Effector memory CD4-positive, alpha-beta T cell (primary cell): ENCODE measurements around the gene MUC5B.

Experiments used
- DNase-seq, 3 donors: peaks; one replicate each; pipeline ENCODE4 v3.0.0-alpha.2; 2020
- H3K27ac ChIP-seq: 2 replicates; pipeline ENCODE4 v1.7.0; 2013; ENCODE audit warnings: mild to moderate bottlenecking, low read length, moderate library complexity; ENCODE audit not compliant: insufficient read depth, poor library complexity, severe bottlenecking
- H3K27me3 ChIP-seq: replicated peaks from 2 replicates; pipeline ENCODE4 v1.7.0; 2013; ENCODE audit warnings: mild to moderate bottlenecking, low read length; ENCODE audit not compliant: insufficient read depth, control insufficient read depth, poor library complexity, severe bottlenecking
- H3K36me3 ChIP-seq: 2 replicates; pipeline ENCODE4 v1.7.0; 2013; ENCODE audit warnings: mild to moderate bottlenecking, low read length, moderate library complexity; ENCODE audit not compliant: control insufficient read depth, insufficient read depth
- H3K4me1 ChIP-seq: 2 replicates; pipeline ENCODE4 v1.7.0; 2013; ENCODE audit warnings: low read length, mild to moderate bottlenecking; ENCODE audit not compliant: control insufficient read depth, insufficient read depth, poor library complexity, severe bottlenecking
- H3K4me3 ChIP-seq: 2 replicates; pipeline ENCODE4 v1.7.0; 2013; ENCODE audit warnings: low read length, low read depth, mild to moderate bottlenecking; ENCODE audit not compliant: insufficient read depth, poor library complexity, severe bottlenecking
- H3K9me3 ChIP-seq: 2 replicates; pipeline ENCODE4 v1.7.0; 2013; ENCODE audit warnings: mild to moderate bottlenecking, low read length, moderate library complexity; ENCODE audit not compliant: control insufficient read depth

The MUC5B gene

GRCh38 chr11:1252371-1253102 lies 29.7 kb downstream of the MUC5B start:
- no peaks in the 10 kb centered on the region for H3K4me1 ChIP-seq
- no peaks in the 10 kb centered on the region for H3K9me3 ChIP-seq
- DNase-seq = no peak
- H3K27ac ChIP-seq = no peak overlapping the region
- no peaks in the 10 kb centered on the region for H3K36me3 ChIP-seq
- no peaks in the 10 kb centered on the region for H3K27me3 ChIP-seq
- no peak overlapping the region for H3K4me3 ChIP-seq

GRCh38 chr11:1253103-1253485 lies 30.2 kb downstream of the MUC5B start:
- no peaks in the 10 kb centered on the region for H3K36me3 ChIP-seq
- H3K4me1 ChIP-seq = no peaks in the 10 kb centered on the region
- no peaks in the 10 kb centered on the region for H3K27me3 ChIP-seq
- H3K27ac ChIP-seq = no peak overlapping the region
- H3K9me3 ChIP-seq = no peaks in the 10 kb centered on the region
- H3K4me3 ChIP-seq = no peak overlapping the region
- DNase-seq = no peak

DNA sequence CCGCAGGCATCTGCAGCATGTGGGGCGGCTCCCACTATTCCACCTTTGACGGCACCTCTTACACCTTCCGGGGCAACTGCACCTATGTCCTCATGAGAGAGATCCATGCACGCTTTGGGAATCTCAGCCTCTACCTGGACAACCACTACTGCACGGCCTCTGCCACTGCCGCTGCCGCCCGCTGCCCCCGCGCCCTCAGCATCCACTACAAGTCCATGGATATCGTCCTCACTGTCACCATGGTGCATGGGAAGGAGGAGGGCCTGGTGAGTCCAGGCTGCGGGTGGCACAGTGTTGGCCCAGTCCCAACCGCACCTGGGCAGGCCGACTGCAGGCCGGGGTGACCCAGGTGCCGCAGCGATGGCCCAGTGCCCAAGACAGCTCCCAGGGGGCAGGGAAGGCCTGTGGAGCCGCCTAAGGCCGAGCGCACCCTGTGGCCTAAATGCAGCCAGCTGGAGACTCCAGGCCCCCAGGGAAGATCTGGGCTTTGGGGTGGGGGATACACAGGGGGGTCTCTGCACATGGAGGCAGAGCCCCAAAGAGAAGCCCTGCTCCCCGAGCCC lies 31.3 kb downstream of the MUC5B start:
- no peaks in the 10 kb centered on the region for H3K9me3 ChIP-seq
- no peaks in the 10 kb centered on the region for H3K36me3 ChIP-seq
- no peak overlapping the region for H3K27ac ChIP-seq
- H3K27me3 ChIP-seq = no peaks in the 10 kb centered on the region
- H3K4me3 ChIP-seq = no peak overlapping the region
- no peak for DNase-seq
- H3K4me1 ChIP-seq = no peaks in the 10 kb centered on the region

DNA sequence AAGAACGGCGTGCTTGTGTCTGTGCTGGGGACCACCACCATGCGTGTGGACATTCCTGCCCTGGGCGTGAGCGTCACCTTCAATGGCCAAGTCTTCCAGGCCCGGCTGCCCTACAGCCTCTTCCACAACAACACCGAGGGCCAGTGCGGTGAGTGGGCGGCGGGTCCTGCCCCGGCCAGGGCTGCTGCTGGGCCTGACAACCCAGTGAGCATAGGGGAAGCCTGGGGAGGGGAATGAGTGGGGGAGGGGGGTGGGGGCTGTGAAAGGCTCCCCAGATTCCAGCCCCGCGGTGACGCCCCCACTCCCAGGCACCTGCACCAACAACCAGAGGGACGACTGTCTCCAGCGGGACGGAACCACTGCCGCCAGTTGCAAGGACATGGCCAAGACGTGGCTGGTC lies 31.9 kb downstream of the MUC5B start:
- no peak for DNase-seq
- Histone ChIP-seq H3K9me3 (no peaks in the 10 kb centered on the region), H3K27ac (no peak overlapping the region), H3K36me3 (no peaks in the 10 kb centered on the region), H3K4me1 (no peaks in the 10 kb centered on the region), H3K4me3 (no peak overlapping the region), H3K27me3 (no peaks in the 10 kb centered on the region)

- Histone ChIP-seq H3K9me3 (no peaks in the 10 kb centered on the region), H3K4me1 (no peaks in the 10 kb centered on the region), H3K27ac (no peak overlapping the region), H3K4me3 (no peak overlapping the region), H3K27me3 (no peaks in the 10 kb centered on the region), H3K36me3 (no peaks in the 10 kb centered on the region)
- DNase-seq = no peak
Observed at GRCh38 chr11:1255151-1255550, 32.3 kb downstream of the MUC5B start.

GRCh38 chr11:1256257-1257045 lies 33.6 kb downstream of the MUC5B start:
- no peak for DNase-seq
- Histone ChIP-seq H3K9me3 (no peaks in the 10 kb centered on the region), H3K27me3 (no peaks in the 10 kb centered on the region), H3K36me3 (no peaks in the 10 kb centered on the region), H3K27ac (no peak overlapping the region), H3K4me1 (no peaks in the 10 kb centered on the region), H3K4me3 (no peak overlapping the region)

GRCh38 chr11:1257366-1257765 lies 34.5 kb downstream of the MUC5B start:
- Histone ChIP-seq H3K4me3 (no peak overlapping the region), H3K9me3 (no peaks in the 10 kb centered on the region), H3K36me3 (no peaks in the 10 kb centered on the region), H3K4me1 (peaks cover 6% of the 10 kb centered on the region), H3K27me3 (no peaks in the 10 kb centered on the region), H3K27ac (no peak overlapping the region)
- no peak for DNase-seq

DNA sequence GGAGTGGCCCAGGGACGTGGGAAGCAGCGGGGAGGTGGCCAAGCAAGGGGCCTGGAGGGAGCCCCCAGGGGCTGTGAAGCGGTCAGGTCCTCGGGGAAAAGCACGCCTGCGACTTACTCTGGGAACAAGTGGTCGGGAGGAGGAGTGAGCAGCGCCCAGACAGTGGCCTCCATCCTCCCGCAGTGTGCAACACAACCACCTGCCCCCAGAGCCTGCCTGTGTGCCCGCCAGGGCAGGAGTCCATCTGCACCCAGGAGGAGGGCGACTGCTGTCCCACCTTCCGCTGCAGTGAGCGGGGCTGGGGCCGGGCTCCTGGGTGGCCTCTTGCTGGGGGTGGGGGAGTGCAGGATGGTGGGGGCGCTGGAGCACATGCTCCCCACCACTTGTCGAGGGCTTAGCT lies 35.0 kb downstream of the MUC5B start:
- H3K4me3 ChIP-seq = no peak overlapping the region
- no peak for DNase-seq
- H3K36me3 ChIP-seq = no peaks in the 10 kb centered on the region
- H3K27me3 ChIP-seq = no peaks in the 10 kb centered on the region
- peaks cover 10% of the 10 kb centered on the region for H3K4me1 ChIP-seq
- H3K27ac ChIP-seq = no peak overlapping the region
- no peaks in the 10 kb centered on the region for H3K9me3 ChIP-seq

DNA sequence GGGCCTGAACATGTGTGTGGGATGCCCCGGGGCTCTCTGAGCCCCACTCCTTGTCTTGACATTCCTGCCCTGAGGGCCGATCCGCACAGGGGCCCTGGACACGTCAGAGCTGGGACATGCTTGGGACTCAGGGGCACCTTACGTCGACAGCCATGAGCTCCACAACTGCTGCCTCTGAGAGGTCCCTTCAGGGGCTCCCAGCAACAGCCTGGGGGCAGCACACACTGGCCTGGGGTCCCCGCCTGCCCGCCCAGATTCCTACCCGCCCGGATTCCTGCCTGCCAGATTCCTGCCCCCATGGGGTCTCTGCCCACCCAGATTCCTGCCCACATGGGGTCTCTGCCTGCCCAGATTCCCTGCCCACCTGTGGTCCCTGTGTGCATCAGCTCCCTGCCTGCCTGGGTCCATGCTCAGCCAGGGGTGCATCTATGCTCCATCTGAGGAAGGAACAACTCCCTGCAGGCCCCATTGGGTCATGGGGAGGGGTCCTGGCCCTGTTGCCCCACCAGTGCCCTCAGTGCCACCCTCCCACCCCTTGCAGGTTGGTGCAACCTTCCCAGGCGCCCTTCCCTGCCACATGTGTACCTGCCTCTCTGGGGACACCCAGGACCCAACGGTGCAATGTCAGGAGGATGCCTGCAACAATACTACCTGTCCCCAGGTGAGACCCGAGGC lies 35.7 kb downstream of the MUC5B start:
- Histone ChIP-seq H3K27ac (no peak overlapping the region), H3K4me1 (peaks cover 14% of the 10 kb centered on the region), H3K9me3 (no peaks in the 10 kb centered on the region), H3K36me3 (no peaks in the 10 kb centered on the region), H3K27me3 (no peaks in the 10 kb centered on the region), H3K4me3 (no peak overlapping the region)
- DNase-seq = no peak

- H3K4me3 ChIP-seq = no peak overlapping the region
- no peaks in the 10 kb centered on the region for H3K9me3 ChIP-seq
- no peak for DNase-seq
- no peaks in the 10 kb centered on the region for H3K36me3 ChIP-seq
- no peaks in the 10 kb centered on the region for H3K27me3 ChIP-seq
- peaks cover 14% of the 10 kb centered on the region for H3K4me1 ChIP-seq
- H3K27ac ChIP-seq = no peak overlapping the region
Observed at GRCh38 chr11:1259076-1259461, 36.2 kb downstream of the MUC5B start.
